Neutrophil (primary cell): ENCODE data around the gene PALM3.
"Not testable (repeated sequence)": the region's sequence is repeated elsewhere in the genome, so short reads cannot be mapped to it uniquely, and the experiment has no call there.

Source experiments
- H3K27ac ChIP-seq: fragments of 200-600 bp; sonication (generic); 2 replicates; pipeline ENCODE4 v1.5.1; 2016; ENCODE audit warnings: mild to moderate bottlenecking, moderate library complexity
- H3K27me3 ChIP-seq: fragments of 200-600 bp; sonication (generic); 2 replicates; pipeline ENCODE4 v1.6.0; 2016; ENCODE audit warnings: mild to moderate bottlenecking
- H3K36me3 ChIP-seq: fragments of 200-600 bp; sonication (generic); 2 replicates; pipeline ENCODE4 v1.5.1; 2017
- H3K4me1 ChIP-seq, 2 experiments: fragments of 200-600 bp in 1 of 2; sonication (generic) in 1 of 2; 1 replicate in 1 of 2; 2 replicates in 1 of 2; pipeline versions ENCODE4 v1.5.1 to v1.6.1; 2013 to 2016; ENCODE audit warnings: low read depth in 1 of 2, low read length in 1 of 2, mild to moderate bottlenecking in 1 of 2, moderate library complexity in 1 of 2; ENCODE audit not compliant: control insufficient read depth in 1 of 2, insufficient read depth in 1 of 2
- H3K4me3 ChIP-seq, 2 experiments: fragments of 200-600 bp in 1 of 2; sonication (generic) in 1 of 2; 1 replicate in 1 of 2; 2 replicates in 1 of 2; pipeline ENCODE4 v1.5.1; 2013 to 2016; ENCODE audit warnings: low read depth in 1 of 2, low read length in 1 of 2, mild to moderate bottlenecking in 1 of 2, moderate library complexity in 1 of 2
- H3K9me3 ChIP-seq: fragments of 200-600 bp; sonication (generic); 2 replicates; pipeline ENCODE4 v1.5.1; 2016
- TF ChIP-seq, protein P1 (sequence below): fragments of 200-600 bp; sonication (generic); IDR thresholded peaks from 2 replicates; pipeline ENCODE4 v1.5.1; 2016; ENCODE audit warnings: antibody characterized with exemption

The PALM3 gene

DNA sequence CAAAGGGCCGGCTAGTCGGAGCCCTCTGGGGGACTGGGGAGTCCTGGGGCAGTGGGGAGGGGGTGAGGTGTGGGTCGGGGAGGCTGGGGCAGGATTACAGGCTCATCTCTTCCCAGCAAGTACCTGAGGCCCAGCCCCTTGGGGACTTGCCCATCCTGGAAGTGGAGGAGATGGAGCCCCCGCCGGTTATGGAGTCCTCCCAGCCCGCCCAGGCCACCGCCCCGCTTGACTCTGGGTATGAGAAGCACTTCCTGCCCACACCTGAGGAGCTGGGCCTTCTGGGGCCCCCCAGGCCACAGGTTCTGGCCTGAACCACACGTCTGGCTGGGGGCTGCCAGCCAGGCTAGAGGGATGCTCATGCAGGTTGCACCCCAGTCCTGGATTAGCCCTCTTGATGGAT, 9.9 kb downstream of the PALM3 start:
- H3K27ac ChIP-seq = no peak overlapping the region
- no peaks in the 10 kb centered on the region for H3K36me3 ChIP-seq
- no peaks in the 10 kb centered on the region for H3K9me3 ChIP-seq
- no peak overlapping the region for H3K4me3 ChIP-seq
- peaks cover 39% of the 10 kb centered on the region for H3K27me3 ChIP-seq
- TF ChIP-seq, protein P1, sequence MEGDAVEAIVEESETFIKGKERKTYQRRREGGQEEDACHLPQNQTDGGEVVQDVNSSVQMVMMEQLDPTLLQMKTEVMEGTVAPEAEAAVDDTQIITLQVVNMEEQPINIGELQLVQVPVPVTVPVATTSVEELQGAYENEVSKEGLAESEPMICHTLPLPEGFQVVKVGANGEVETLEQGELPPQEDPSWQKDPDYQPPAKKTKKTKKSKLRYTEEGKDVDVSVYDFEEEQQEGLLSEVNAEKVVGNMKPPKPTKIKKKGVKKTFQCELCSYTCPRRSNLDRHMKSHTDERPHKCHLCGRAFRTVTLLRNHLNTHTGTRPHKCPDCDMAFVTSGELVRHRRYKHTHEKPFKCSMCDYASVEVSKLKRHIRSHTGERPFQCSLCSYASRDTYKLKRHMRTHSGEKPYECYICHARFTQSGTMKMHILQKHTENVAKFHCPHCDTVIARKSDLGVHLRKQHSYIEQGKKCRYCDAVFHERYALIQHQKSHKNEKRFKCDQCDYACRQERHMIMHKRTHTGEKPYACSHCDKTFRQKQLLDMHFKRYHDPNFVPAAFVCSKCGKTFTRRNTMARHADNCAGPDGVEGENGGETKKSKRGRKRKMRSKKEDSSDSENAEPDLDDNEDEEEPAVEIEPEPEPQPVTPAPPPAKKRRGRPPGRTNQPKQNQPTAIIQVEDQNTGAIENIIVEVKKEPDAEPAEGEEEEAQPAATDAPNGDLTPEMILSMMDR = no peak
- H3K4me1 ChIP-seq = no peaks in the 10 kb centered on the region

DNA sequence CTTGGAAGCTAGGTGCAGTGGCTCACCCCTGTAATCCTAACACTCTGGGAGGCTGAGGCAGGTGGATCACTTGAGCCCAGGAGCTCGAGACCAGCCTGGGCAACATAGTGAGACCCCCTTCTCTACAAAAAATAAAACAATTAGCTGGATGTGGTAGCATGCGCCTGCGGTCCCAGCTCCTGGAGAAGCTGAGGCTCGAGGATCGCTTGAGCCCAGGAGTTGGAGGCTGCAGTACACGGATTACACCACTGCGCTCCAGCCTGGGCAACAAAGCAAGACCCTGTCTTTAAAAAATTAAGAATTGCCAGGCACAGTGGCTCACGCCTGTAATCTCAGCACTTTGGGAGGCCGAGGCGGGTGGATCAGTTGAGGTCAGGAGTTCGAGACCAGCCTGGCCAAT, 10.9 kb downstream of the PALM3 start:
- H3K36me3 ChIP-seq, H3K4me1 ChIP-seq, H3K4me3 ChIP-seq, H3K27ac ChIP-seq, H3K9me3 ChIP-seq: not testable (repeated sequence)
- peaks cover 29% of the 10 kb centered on the region for H3K27me3 ChIP-seq

DNA sequence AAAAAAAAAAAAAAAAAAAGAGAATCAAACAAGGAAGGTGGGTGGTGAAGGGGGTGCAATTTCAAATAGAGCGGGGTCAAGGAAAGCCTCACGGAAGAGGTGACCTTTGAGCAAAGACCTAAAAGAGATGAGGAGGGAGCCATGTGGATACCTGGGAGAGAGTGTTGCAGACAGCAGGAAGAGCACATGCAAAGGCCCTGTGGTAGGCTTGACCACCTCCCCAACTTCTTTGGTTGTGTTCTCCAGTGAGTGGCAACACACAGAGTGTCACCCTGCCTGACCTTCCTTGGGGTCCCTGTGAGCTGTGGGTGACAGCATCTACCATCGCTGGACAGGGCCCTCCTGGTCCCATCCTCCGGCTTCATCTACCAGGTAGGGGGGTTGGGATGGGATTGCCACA, 11.4 kb downstream of the PALM3 start:
- Histone ChIP-seq H3K27ac (no peak overlapping the region), H3K9me3 (no peaks in the 10 kb centered on the region), H3K27me3 (peaks cover 24% of the 10 kb centered on the region), H3K36me3 (no peaks in the 10 kb centered on the region), H3K4me1 (no peaks in the 10 kb centered on the region), H3K4me3 (no peak overlapping the region)
- TF ChIP-seq, protein P1 = no peak

DNA sequence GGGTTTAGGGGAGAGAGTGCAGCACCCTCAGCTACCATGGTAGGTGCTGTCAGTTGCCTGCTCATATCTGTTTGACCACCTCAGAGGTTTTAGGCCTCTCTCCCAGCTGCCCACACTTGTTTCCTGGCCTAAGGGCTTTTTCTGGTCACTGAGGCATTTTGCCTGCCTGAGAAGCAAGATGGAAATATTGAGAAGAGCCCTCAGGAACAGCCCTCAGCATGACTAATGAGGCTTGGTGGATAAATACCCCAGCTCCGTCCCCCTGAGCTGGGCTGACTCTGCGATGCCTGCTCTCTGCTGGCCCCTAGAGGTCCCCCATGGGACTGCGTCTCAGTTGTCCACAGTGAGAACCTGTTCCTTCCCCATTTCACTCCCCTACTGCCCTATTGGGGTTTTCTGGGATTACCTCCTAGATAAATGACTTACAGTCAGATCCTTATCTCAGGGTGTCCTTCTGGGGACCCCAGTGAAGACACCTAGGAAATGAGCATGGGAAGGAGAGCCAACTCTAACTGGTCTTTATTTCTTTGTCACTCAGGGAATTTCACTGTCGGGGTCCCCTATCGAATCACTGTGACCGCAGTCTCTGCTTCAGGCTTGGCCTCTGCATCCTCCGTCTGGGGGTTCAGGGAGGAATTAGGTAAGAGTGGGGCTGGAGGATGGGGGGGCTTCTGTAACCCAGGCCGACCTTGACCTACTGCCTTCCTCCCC, 13.3 kb downstream of the PALM3 start:
- no peaks in the 10 kb centered on the region for H3K36me3 ChIP-seq
- no peak overlapping the region for H3K27ac ChIP-seq
- TF ChIP-seq, protein P1 = peak; percentile 93

DNA sequence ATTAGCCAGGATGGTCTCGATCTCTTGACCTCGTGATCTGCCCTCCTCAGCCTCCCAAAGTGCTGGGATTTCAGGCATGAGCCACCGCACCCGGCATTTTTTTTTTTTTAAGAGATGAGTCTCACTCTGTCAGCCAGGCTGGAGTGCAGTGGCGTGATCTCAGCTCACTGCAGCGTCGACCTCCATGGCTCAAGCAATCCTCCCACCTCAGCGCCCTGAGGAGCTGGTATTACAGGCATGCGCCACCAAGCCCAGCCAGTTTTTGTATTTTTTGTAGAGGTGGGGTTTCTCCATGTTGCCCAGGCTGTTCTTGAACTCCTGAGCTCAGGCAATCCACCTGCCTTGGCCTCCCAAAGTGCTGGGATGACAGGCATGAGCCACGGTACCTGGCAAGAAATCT, 14.0 kb downstream of the PALM3 start:
- H3K4me3 ChIP-seq, H3K9me3 ChIP-seq, H3K27ac ChIP-seq, H3K4me1 ChIP-seq, H3K36me3 ChIP-seq, H3K27me3 ChIP-seq: not testable (repeated sequence)

More for the DNA sequence above, 13.3 kb downstream of the PALM3 start:
- Histone ChIP-seq H3K4me3 (no peak overlapping the region), H3K9me3 (no peaks in the 10 kb centered on the region), H3K27me3 (peaks cover 5% of the 10 kb centered on the region), H3K4me1 (no peaks in the 10 kb centered on the region)

DNA sequence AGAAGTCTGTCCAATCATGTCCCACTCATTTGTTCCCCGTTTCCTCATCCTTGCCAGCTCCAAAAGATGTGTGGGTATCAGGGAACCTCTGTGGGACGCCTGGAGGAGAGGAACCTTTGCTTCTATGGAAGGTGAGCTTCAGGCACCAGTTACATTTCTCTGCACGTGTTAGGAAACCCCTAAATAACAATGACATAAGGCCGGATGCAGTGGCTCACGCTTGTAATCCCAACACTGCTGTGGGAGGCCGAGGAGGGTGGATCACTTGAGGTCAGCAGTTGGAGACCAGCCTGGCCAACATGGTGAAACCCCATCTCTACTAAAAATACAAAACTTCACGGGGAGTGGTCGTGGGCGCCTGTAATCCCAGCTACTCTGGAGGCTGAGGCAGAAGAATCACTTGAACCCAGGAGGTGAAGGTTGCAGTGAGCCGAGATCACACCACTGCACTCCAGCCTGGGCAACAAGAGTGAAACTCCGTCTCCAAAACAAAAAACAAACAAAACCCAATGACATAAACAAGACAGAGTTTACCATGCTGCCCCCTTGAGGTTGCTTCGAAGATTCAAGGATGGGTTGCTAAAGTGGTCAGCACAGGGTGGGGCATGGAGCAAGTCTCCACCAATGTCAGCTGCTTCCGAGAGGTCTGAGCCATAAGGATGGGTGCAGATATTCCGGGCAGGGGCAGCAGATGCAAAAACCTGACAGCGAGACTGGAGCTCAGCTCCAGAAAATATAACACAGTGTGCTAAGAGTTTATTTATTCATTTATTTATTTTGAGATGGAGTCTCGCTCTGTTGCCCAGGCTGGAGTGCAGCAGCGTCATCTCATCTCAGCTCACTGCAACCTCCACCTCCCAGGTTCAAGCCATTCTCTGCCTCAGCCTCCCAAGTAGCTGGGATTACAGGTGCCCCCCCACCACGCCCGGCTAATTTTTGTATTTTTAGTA, 18.9 kb downstream of the PALM3 start:
- not testable (repeated sequence) for H3K27me3 ChIP-seq, H3K36me3 ChIP-seq, H3K4me1 ChIP-seq, H3K4me3 ChIP-seq, H3K9me3 ChIP-seq
- H3K27ac ChIP-seq = peak overlapping the region; percentile 36
- TF ChIP-seq, protein P1 = peak; percentile 17
